Mesenchymal stem cell (in vitro differentiated cells and primary cell): ENCODE results near the gene KSR1. TPM values are rescaled to one million over a fixed set of nuclear protein-coding genes. Genes with fewer than 3 reads are reported as not detected.
"Not testable (repeated sequence)": the region's sequence is repeated elsewhere in the genome, so short reads cannot be mapped to it uniquely, and the experiment has no call there.

Experiments used
- DNase-seq: peaks from one replicate; pipeline ENCODE4 v3.0.0-alpha.2; 2013
- H2AFZ ChIP-seq: one replicate; pipeline ENCODE4 v1.6.1; 2013; ENCODE audit warnings: low read depth, mild to moderate bottlenecking, control low read depth, inconsistent platforms, low read length, moderate library complexity
- H2AK5ac ChIP-seq: 2 replicates; pipeline ENCODE4 v1.6.1; 2013; ENCODE audit warnings: low read length, moderate library complexity, mild to moderate bottlenecking, inconsistent platforms; ENCODE audit not compliant: severe bottlenecking
- H2BK120ac ChIP-seq: one replicate; pipeline ENCODE4 v1.6.1; 2013; ENCODE audit warnings: low read depth, mild to moderate bottlenecking, inconsistent platforms, low read length, moderate library complexity
- H2BK12ac ChIP-seq, 2 experiments: one replicate each; pipeline ENCODE4 v1.6.1; 2013; ENCODE audit warnings: inconsistent platforms in 2 of 2, low read length in 2 of 2, mild to moderate bottlenecking in 2 of 2, moderate library complexity in 2 of 2, control low read depth in 1 of 2
- H2BK15ac ChIP-seq: one replicate; pipeline ENCODE4 v1.6.1; 2013; ENCODE audit warnings: mild to moderate bottlenecking, low read depth, inconsistent platforms; ENCODE audit not compliant: poor library complexity, severe bottlenecking
- H2BK5ac ChIP-seq: 2 replicates; pipeline ENCODE4 v1.6.1; 2013; ENCODE audit warnings: low read depth, mild to moderate bottlenecking, low read length, control low read depth, inconsistent platforms; ENCODE audit not compliant: poor library complexity, severe bottlenecking
- H3K14ac ChIP-seq, 2 experiments: one replicate each; pipeline ENCODE4 v1.6.1; 2013; ENCODE audit warnings: inconsistent platforms in 2 of 2, low read length in 2 of 2, control low read depth in 1 of 2, mild to moderate bottlenecking in 1 of 2, moderate library complexity in 1 of 2
- H3K18ac ChIP-seq, 2 experiments: one replicate each; pipeline ENCODE4 v1.6.1; 2013; ENCODE audit warnings: inconsistent platforms in 2 of 2, low read length in 2 of 2, control low read depth in 1 of 2, low read depth in 1 of 2, mild to moderate bottlenecking in 1 of 2
- H3K23ac ChIP-seq, 2 experiments: one replicate each; pipeline ENCODE4 v1.6.1; 2013; ENCODE audit warnings: inconsistent platforms in 2 of 2, low read length in 2 of 2, mild to moderate bottlenecking in 2 of 2, moderate library complexity in 2 of 2, control low read depth in 1 of 2
- H3K27ac ChIP-seq: 2 replicates; pipeline ENCODE4 v1.5.1; 2013; ENCODE audit warnings: mild to moderate bottlenecking, moderate library complexity, low read length, control low read depth, inconsistent platforms; ENCODE audit not compliant: poor library complexity, severe bottlenecking
- H3K27me3 ChIP-seq, 2 experiments: 2 replicates each; pipeline versions ENCODE4 v1.6.1 to v1.7.0; 2013; ENCODE audit warnings: low read length in 2 of 2, mild to moderate bottlenecking in 2 of 2, moderate library complexity in 2 of 2, control low read depth in 1 of 2, inconsistent platforms in 1 of 2; ENCODE audit not compliant: control insufficient read depth in 1 of 2, insufficient read depth in 1 of 2
- H3K36me3 ChIP-seq, 2 experiments: 2 replicates each; pipeline versions ENCODE4 v1.6.1 to v1.7.0; 2013; ENCODE audit warnings: low read length in 2 of 2, control low read depth in 1 of 2, inconsistent platforms in 1 of 2, low read depth in 1 of 2, mild to moderate bottlenecking in 1 of 2; ENCODE audit not compliant: insufficient read depth in 2 of 2, control insufficient read depth in 1 of 2
- H3K4ac ChIP-seq, 2 experiments: one replicate each; pipeline ENCODE4 v1.6.1; 2013; ENCODE audit warnings: inconsistent platforms in 2 of 2, low read length in 2 of 2, mild to moderate bottlenecking in 2 of 2, moderate library complexity in 2 of 2, control low read depth in 1 of 2, low read depth in 1 of 2
- H3K4me1 ChIP-seq: 2 replicates; pipeline ENCODE4 v1.6.1; 2013; ENCODE audit warnings: low read depth, low read length, control low read depth; ENCODE audit not compliant: control insufficient read depth, insufficient read depth
- H3K4me2 ChIP-seq: 2 replicates; pipeline ENCODE4 v1.6.1; 2013; ENCODE audit warnings: low read length, mild to moderate bottlenecking, inconsistent platforms; ENCODE audit not compliant: poor library complexity, severe bottlenecking
- H3K4me3 ChIP-seq, 2 experiments: 2 replicates each; pipeline versions ENCODE4 v1.5.1 to v1.7.0; 2013; ENCODE audit warnings: low read length in 2 of 2, mild to moderate bottlenecking in 2 of 2, control low read depth in 1 of 2, low read depth in 1 of 2; ENCODE audit not compliant: insufficient read depth in 1 of 2
- H3K79me1 ChIP-seq: replicated peaks from 2 replicates; pipeline ENCODE4 v1.6.1; 2013; ENCODE audit warnings: mild to moderate bottlenecking, control low read depth, low read length, inconsistent platforms; ENCODE audit not compliant: poor library complexity, severe bottlenecking
- H3K9ac ChIP-seq: 2 replicates; pipeline ENCODE4 v1.7.0; 2013; ENCODE audit warnings: mild to moderate bottlenecking, low read length, moderate library complexity
- H3K9me3 ChIP-seq: 2 replicates; pipeline ENCODE4 v1.7.0; 2013; ENCODE audit warnings: mild to moderate bottlenecking, low read length; ENCODE audit not compliant: control insufficient read depth
- H4K8ac ChIP-seq: one replicate; pipeline ENCODE4 v1.6.1; 2013; ENCODE audit warnings: inconsistent platforms, mild to moderate bottlenecking, low read length, moderate library complexity
- H4K91ac ChIP-seq: one replicate; pipeline ENCODE4 v1.6.1; 2013; ENCODE audit warnings: mild to moderate bottlenecking, low read length, inconsistent platforms
- WGBS: methylation state at CpG from one replicate; pipeline ENCODE4 v1.1.7; 2013; ENCODE audit warnings: mixed read lengths; 5-methylcytosine and 5-hydroxymethylcytosine counted together
- small RNA-seq: library from polyadenylated mRNA; stranded (forward); fragments of <200 nt; extraction: miRNeasy Mini kit (QIAGEN cat#:217004); gene quantifications from one replicate; pipeline ENCODE3, GENCODE V24; 2013; ENCODE audit warnings: low read depth

Gene KSR1

DNA sequence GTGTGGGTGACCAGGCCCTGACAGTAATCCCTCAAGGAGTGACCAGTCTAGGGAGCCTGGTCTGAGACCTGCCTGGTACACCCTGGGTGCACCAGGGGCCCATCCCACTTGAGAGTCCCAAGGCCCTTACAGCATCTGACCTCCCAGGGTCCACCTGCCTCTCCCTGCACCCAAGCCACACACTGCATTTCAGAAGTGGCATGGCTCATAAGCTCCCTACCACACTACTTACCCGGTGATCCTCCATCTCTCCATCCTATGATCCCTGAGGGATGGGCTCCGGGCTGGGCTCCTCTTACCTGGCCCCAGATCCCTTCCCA lies 215.3 kb downstream of the KSR1 start:
- H2BK15ac ChIP-seq = no peak overlapping the region
- peak overlapping the region in 1 of 2 experiments; percentile 18 for H3K23ac ChIP-seq
- H3K4me2 ChIP-seq = no peak overlapping the region
- H3K27ac ChIP-seq = no peak overlapping the region
- H3K9ac ChIP-seq = no peak overlapping the region
- H3K36me3 ChIP-seq = no peaks in the 10 kb centered on the region
- H2BK5ac ChIP-seq = no peak overlapping the region
- no peak overlapping the region for H2BK120ac ChIP-seq
- 80% methylated on average over 2 of the region's 2 CpGs for WGBS
- H3K9me3 ChIP-seq = no peaks in the 10 kb centered on the region
- peaks cover 0 to 19% of the 10 kb centered on the region in 2 experiments for H3K27me3 ChIP-seq
- no peak overlapping the region for H2AFZ ChIP-seq
- H2BK12ac ChIP-seq = no peak overlapping the region
- H4K91ac ChIP-seq = no peak overlapping the region
- no peaks in the 10 kb centered on the region for H3K4me1 ChIP-seq
- no peak overlapping the region for H3K4me3 ChIP-seq
- no peak for DNase-seq
- no peak overlapping the region for H2AK5ac ChIP-seq
- H3K18ac ChIP-seq = no peak overlapping the region
- H3K79me1 ChIP-seq = no peaks in the 10 kb centered on the region
- no peak overlapping the region for H3K14ac ChIP-seq
- H3K4ac ChIP-seq = no peak overlapping the region
- H4K8ac ChIP-seq = no peak overlapping the region

DNA sequence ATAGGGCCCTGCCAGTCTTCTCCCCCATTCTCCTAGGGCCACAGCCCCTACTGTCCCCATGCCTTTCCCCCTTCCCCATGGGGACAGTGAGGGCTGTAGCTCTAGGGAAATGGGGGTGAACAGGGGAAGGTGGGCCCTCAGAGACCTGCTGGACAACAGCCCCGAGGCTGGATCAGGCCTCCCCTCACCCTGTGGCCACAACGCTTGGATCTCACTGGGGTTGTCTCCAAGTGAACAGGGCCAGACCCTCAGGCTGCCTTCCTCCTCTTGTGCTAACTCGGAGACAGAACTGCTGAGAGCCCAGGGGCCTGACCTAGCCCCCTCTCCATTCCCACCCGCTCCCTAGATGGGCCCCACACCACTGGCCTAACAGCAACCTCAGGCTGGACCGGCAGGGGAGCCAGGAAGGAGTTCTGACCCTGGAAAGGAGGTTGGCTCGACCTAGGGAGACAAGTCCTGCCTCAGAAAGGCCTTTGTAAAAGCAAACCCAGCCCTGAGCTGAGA lies 215.8 kb downstream of the KSR1 start:
- not testable (repeated sequence) for H2BK15ac ChIP-seq, H3K9ac ChIP-seq, DNase-seq, H3K79me1 ChIP-seq, H3K27ac ChIP-seq, H3K4me1 ChIP-seq, H3K9me3 ChIP-seq, H3K4ac ChIP-seq, H2AK5ac ChIP-seq, H2BK120ac ChIP-seq, H3K23ac ChIP-seq, H2AFZ ChIP-seq, H3K4me3 ChIP-seq, H2BK12ac ChIP-seq, H3K14ac ChIP-seq, H4K8ac ChIP-seq, H3K4me2 ChIP-seq, H4K91ac ChIP-seq, H3K36me3 ChIP-seq, H3K18ac ChIP-seq, H2BK5ac ChIP-seq
- peaks cover under 1 to 19% of the 10 kb centered on the region in 2 experiments for H3K27me3 ChIP-seq
- 52% methylated on average over 6 of the region's 6 CpGs for WGBS

DNA sequence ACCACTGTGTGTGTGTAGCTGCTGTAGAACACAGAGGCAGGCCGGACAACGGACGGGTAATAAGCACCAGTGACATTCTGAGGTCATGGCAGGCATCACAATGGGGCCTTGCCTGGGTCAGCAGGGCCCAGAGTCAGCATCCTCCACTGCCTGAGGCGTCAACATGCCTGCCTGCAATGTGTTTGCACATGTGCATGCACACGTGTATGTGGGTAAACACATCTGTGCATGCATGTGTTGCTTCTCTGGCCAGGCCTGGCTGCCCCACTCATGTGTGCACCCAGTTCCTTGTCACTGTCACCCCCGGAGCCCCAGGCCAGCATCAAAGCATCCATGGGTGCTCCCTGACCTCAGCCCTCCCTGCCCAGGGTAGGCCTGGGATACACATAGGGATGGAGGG lies 218.1 kb downstream of the KSR1 start:
- Histone ChIP-seq H3K9me3 (no peaks in the 10 kb centered on the region), H3K14ac (no peak overlapping the region), H3K79me1 (no peaks in the 10 kb centered on the region), H2AK5ac (no peak overlapping the region), H3K4me3 (no peak overlapping the region), H4K91ac (no peak overlapping the region), H2BK15ac (no peak overlapping the region), H3K4ac (no peak overlapping the region), H4K8ac (no peak overlapping the region), H2BK12ac (no peak overlapping the region), H2AFZ (no peak overlapping the region), H3K4me1 (no peaks in the 10 kb centered on the region), H3K36me3 (no peaks in the 10 kb centered on the region), H3K4me2 (no peak overlapping the region), H2BK120ac (no peak overlapping the region), H2BK5ac (no peak overlapping the region), H3K9ac (no peak overlapping the region), H3K23ac (no peak overlapping the region), H3K18ac (no peak overlapping the region), H3K27ac (no peak overlapping the region), H3K27me3 (peaks cover 6 to 13% of the 10 kb centered on the region in 2 experiments)
- no peak for DNase-seq
- 70% methylated on average over 6 of the region's 6 CpGs for WGBS

Small RNA genes within 50 kb of the gene (small RNA-seq; reads per million reads assigned to genes)
- not detected for gene AC015688.5
